Stimulated activated CD8-positive, alpha-beta memory T cell treated with anti-CD3 and anti-CD28 coated beads, Interleukin-12 subunit alpha, Interleukin-12 subunit beta, amount 100 ng/mL, for 4 hours (primary cell): Measurements from ENCODE around the gene BAHCC1.
"Not testable (repeated sequence)": the region's sequence is repeated elsewhere in the genome, so short reads cannot be mapped to it uniquely, and the experiment has no call there.

ENCODE experiments used
- DNase-seq: peaks from one replicate; pipeline ENCODE4 v3.0.0-alpha.2; 2020; ENCODE audit warnings: low read depth

Gene BAHCC1

GRCh38 chr17:81413497-81414135 lies 18.4 kb downstream of the BAHCC1 start:
- DNase-seq, result no peak

GRCh38 chr17:81414756-81415516 lies 19.7 kb downstream of the BAHCC1 start:
- DNase-seq, result no peak

DNA sequence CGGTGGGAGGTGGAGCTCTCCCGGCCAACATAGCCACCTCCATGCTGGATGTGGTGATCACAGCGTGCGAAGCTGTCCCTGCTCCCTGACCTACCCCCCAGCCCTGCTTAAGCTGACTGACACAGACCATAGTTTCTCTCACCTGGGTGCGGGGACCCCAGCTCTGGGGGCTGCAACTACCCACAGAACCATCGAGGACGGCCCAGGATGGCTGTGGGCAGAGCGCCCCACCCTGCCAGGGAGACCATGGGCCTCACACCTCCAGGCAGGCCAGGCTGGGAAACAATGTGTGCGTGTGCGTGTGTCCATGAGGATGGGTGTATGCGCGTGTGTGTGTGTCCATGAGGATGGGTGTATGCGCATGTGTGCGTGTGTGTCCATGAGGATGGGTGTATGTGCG lies 20.4 kb downstream of the BAHCC1 start:
- DNase-seq, result no peak

DNA sequence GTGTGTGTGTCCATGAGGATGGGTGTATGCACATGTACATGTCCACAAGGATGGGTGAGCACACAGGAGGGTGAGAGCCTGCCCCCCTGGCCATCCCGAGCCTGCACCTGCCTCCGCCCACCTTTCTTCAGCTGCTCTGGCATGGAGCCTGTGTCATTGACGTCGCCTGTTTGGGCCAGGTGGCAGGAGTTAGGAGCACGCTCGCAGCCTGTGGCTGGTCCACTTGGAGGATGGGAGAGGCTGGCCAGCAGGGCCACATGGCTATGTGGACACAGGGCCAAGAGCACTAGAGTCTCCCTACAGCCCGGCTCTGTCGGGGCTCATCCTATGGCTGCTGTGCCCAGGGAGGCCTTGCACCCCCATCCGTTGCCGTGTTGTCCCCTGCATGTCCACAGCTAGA lies 21.4 kb downstream of the BAHCC1 start:
- DNase-seq, result no peak

- no peak for DNase-seq
These were observed 22.0 kb downstream of the BAHCC1 start for GRCh38 chr17:81417049-81417878.

- DNase-seq, result no peak
These were observed 22.8 kb downstream of the BAHCC1 start for GRCh38 chr17:81417879-81418709.

GRCh38 chr17:81418710-81419318 lies 23.6 kb downstream of the BAHCC1 start:
- no peak for DNase-seq

- no peak for DNase-seq
These were observed 24.1 kb downstream of the BAHCC1 start for GRCh38 chr17:81419319-81419885.

DNA sequence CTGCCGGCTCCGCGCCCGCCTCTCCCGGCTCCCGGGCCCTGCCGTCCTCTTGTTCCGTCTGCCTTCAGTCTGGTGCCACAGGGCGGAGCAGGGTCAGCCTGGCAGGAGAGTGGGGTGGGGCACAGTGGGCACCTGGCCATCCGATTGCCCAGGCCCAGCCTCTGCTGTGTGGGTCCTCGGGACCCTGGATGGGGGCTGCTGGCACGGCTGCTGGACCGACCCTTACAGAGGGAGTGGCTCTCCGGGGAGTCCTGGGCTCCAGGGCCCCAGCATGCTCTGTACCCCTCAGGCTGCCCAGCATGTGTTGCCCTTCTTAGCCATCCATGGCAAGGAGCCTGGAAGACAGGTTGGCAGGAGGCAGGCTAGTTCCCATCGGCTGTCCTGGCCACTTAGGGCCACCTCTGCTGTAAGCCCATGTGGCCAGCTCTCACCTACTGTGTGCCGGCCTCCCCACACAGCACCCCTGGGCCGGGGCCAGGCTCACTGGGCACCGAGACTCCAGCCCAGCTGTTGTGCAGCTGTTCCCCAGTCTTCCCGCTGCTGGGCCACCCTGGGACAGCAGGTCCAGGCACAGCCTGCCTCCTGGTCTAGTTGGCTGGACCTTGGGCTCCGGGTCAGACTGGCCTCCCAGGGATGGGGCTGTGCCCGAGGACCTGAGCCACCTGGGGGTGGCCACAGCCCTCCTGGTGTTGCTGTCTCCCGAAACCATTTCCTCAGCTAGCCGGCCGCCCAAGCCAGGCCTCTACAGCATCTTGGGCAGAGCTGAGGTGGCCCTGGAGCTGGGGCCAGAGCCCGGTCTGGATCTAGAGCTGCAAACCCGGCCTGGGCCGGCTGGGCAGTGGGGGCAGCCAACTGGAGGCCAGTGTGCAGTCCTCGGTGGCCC lies 24.9 kb downstream of the BAHCC1 start:
- no peak for DNase-seq

- DNase-seq, result no peak
These were observed 25.7 kb downstream of the BAHCC1 start for GRCh38 chr17:81420769-81421462.

- no peak for DNase-seq
These were observed 27.8 kb downstream of the BAHCC1 start for GRCh38 chr17:81422776-81423697.

DNA sequence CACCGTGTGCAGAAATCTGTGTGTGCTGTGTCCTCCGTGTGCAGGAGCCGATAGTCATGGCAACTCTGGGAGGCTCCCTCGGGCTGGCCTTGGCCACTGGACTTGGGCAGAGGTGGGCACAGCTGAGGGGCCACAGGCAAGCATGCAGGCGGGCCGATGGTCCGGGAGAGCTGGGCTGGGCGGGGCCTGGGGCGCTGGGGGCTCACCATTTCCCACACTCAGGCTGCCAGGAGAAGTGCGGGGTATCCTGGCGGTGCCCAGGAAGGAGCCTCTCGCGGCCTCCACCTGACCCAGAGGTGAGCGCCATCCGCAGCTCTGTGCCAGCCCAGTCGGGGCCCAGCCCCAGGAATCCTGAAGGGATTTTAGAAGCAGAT lies 28.4 kb downstream of the BAHCC1 start:
- no peak for DNase-seq

DNA sequence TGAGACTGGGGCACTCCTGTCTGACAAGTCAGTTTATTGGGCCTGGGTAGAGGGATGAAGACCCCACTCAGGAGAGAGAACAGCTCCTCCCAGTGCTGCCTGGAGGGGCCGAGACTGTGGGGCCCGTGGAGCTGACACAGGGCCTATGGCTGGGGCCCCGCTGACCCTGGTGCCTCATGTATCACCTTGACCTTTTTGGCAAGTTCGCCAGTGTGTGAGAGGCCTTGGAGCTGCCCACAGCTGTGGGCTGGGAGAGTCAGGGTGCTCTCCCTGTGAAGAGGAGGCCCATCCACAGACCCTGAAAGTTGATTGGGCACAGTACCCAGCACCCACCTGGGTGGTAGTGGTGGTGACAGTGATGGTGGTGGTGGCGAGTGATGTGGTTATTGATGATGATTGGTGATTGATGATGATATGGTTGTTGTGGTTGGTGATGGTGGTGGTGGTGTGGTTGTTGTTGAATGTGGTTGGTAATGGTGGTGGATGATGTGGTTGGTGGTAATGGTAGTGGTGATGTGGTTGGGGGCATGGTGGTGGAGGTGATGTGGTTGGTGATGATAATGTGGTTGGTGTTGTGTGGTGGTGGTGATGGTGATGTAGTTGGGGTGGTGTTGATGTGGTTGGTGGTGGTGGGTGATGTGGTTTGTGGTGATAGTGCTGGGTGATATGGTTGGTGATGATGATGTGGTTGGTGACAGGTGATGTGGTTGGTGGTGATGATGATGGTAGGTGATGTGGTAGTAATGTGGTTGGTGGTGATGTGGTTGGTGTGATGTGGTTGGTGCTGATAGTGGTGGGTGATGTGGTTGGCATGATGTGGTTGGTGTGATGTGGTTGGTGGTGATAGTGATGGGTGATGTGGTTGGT lies 29.1 kb downstream of the BAHCC1 start:
- no peak for DNase-seq

DNA sequence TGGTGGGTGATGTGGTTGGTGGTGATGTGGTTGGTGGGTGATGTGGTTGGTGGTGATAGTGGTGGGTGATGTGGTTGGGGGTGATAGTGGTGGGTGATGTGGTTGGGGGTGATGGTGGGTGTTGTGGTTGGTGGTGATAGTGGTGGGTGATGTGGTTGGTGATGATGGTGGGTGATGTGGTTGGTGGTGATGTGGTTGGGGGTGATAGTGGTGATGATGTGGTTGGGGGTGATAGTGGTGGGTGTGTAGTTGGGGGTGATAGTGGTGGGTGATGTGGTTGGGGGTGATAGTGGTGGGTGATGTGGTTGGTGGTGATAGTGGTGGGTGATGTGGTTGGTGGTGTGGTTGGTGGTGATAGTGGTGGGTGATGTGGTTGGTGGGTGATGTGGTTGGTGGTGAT lies 29.8 kb downstream of the BAHCC1 start:
- not testable (repeated sequence) for DNase-seq

- DNase-seq, result peak; percentile 29
These were observed 30.6 kb downstream of the BAHCC1 start for GRCh38 chr17:81425716-81426392.

- DNase-seq, result no peak
These were observed 31.3 kb downstream of the BAHCC1 start for GRCh38 chr17:81426393-81427172.
